DMS114 treated with DMSO at 0.1 percent for 48 hours (cell line): ENCODE data around the gene FAAP24.
"Not testable (repeated sequence)": the region's sequence is repeated elsewhere in the genome, so short reads cannot be mapped to it uniquely, and the experiment has no call there.

ENCODE experiments used
- DNase-seq: peaks from one replicate; lab custom pipeline; 2025; ENCODE audit not compliant: unreplicated experiment; lab: John Stamatoyannopoulos, UW

FAAP24 gene

GRCh38 chr19:32997716-32998355 is 25.8 kb downstream of the FAAP24 start:
- DNase-seq, result no peak

GRCh38 chr19:32998722-32999121 is 26.7 kb downstream of the FAAP24 start:
- DNase-seq, result no peak

- no peak for DNase-seq
Observed at GRCh38 chr19:33000510-33000909, 28.5 kb downstream of the FAAP24 start.

- DNase-seq, result no peak
Observed at GRCh38 chr19:33000910-33001309, 28.9 kb downstream of the FAAP24 start.

GRCh38 chr19:33002126-33002865 is 30.3 kb downstream of the FAAP24 start:
- not testable (repeated sequence) for DNase-seq

- DNase-seq, result not testable (repeated sequence)
Observed at GRCh38 chr19:33003424-33004024, 31.5 kb downstream of the FAAP24 start.

- no peak for DNase-seq
Observed at GRCh38 chr19:33005440-33005839, 33.4 kb downstream of the FAAP24 start.

- no peak for DNase-seq
Observed at GRCh38 chr19:33008738-33009137, 36.7 kb downstream of the FAAP24 start.

- DNase-seq, result not testable (repeated sequence)
Observed at GRCh38 chr19:33010891-33011290, 38.8 kb downstream of the FAAP24 start.

- no peak for DNase-seq
Observed at GRCh38 chr19:33022472-33023116, 50.6 kb downstream of the FAAP24 start.

- no peak for DNase-seq
Observed at GRCh38 chr19:33024398-33024797, 52.4 kb downstream of the FAAP24 start.

GRCh38 chr19:33025468-33026238 is 53.6 kb downstream of the FAAP24 start:
- DNase-seq, result not testable (repeated sequence)

- DNase-seq, result not testable (repeated sequence)
Observed at GRCh38 chr19:33026602-33027001, 54.6 kb downstream of the FAAP24 start.
